GM19463 (cell line): Measurements from ENCODE around the gene HNF4A.

Source experiments
- ATAC-seq: cut with Tn5 transposase; IDR thresholded peaks from one replicate; pipeline ENCODE4 v1.9.1; 2021; ENCODE audit warnings: mild to moderate bottlenecking, moderate library complexity; ENCODE audit not compliant: unreplicated experiment

HNF4A gene

GRCh38 chr20:44392088-44392775 is 36.7 kb downstream of the HNF4A start:
- no peak for ATAC-seq

GRCh38 chr20:44392776-44393607 is 37.5 kb downstream of the HNF4A start:
- no peak for ATAC-seq

DNA sequence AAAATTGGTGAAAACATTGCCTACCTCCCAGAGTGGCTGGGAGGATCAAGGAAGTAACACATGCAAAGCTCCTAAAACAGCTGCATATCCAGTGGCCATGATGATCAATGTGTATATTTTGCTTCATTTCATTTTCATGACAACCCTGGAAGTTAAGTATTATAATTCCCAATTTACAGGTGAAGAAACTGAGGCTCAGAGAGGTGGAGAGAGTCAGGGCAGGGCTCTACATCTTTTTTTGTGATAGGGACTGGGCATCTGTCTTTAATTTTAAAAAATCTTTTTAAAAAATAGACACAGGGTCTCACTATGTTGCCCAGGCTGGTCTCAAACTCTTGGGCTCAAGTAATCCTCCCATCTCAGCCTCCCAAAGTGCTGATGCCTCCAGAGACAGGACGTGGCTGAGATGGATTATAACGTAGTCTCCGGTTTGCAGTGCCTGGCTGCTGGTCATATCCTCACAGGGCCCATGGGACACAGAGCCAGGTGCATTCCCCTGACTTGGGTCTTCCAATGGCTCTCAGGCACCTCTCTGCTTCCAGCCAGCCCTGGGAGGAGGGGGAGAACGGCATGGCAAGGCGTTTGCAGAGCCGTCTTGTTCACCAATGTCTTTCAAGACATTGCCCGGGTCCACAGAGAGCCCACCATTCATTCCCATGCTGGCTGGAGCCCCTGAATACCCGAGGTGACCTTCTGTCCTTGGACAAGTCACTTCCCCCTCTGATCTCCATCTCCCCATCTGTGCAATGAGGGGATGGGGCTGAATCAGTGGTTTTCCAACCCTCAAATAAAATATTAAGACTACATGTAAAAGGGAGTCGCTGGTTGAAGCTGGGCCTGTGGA is 38.3 kb downstream of the HNF4A start:
- ATAC-seq, result no peak

- ATAC-seq, result no peak
These were observed 38.9 kb downstream of the HNF4A start for GRCh38 chr20:44394452-44394701.

- no peak for ATAC-seq
These were observed 39.4 kb downstream of the HNF4A start for GRCh38 chr20:44394702-44395460.

GRCh38 chr20:44395461-44396340 is 40.2 kb downstream of the HNF4A start:
- no peak for ATAC-seq

GRCh38 chr20:44396369-44397130 is 41.1 kb downstream of the HNF4A start:
- no peak for ATAC-seq

DNA sequence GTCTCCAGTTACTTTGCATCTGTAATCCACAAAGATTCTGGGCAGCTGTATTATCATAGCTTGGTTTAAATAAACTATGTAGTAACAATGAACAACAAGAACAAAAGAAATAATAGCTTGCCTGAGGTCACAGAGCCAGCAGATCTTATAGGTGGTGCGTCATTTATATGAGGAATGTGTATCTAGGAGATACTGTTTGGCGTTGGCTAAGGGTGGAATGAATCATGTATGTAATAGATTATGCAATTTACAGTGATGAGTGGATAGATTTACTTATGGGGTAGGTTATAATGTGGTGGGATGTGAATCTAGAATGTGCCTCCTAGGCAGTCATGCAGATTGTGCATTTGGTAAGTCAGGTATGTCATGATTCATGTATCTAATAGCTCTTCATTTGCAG is 42.8 kb downstream of the HNF4A start:
- ATAC-seq, result no peak

- no peak for ATAC-seq
These were observed 43.9 kb downstream of the HNF4A start for GRCh38 chr20:44399446-44399845.

- ATAC-seq, result no peak
These were observed 45.1 kb downstream of the HNF4A start for GRCh38 chr20:44400671-44400969.

DNA sequence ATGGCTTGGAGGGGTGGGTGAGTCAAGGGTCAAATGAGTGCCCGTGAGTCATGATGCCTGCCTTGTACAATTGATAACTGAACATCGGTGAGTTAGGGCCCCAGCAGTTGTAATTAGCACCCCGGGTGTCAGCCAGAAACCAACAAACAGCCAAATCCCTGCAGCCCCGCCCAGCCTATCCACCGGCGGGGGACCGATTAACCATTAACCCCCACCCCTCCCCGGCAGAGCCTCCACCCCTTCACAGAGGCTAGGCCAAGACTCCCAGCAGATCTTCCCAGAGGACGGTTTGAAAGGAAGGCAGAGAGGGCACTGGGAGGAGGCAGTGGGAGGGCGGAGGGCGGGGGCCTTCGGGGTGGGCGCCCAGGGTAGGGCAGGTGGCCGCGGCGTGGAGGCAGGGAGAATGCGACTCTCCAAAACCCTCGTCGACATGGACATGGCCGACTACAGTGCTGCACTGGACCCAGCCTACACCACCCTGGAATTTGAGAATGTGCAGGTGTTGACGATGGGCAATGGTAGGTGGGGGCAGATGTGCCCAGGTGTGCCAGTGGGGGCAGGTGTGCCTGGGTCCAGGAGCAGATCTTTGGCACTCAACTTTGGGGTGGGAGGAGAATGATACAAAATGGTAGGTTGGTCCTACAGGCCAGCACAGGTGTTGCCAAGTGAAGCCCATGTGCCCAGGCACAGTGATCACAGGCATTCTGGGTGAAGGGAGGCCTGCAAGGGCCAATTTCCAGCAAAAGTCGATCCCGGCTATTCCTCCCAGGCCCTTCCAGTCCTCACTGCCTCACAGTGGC is 45.7 kb downstream of the HNF4A start:
- no peak for ATAC-seq

DNA sequence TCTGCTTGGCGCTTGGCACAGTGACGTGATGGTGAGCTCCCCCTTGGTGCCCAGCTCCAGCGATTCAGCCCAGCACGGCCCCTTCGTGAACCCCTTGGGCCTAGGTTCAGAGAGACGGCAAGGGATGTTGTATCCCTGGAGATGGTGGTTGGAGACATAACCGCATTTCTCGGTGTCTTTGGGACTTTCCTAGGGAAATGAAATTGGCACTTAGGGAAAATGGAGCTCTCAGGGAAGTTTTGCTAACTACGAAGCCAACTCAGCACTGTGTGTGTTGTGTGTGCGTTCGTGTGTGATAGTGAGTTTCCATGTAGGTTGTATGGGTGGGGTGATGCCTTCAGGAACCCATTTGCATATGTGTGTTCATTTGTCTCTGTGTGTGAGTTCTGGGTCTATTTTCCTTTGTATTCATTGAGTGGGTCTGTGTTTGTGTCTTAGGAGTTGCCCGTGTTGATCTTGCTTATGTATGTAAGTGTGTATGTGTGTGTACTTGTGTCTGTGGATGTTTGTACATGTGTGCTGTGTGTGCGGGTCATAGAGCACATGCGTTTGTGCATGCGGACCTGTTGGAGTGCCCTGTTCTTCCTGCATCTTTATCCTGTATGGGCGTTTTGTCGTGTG is 46.4 kb downstream of the HNF4A start:
- no peak for ATAC-seq

- no peak for ATAC-seq
These were observed 47.1 kb downstream of the HNF4A start for GRCh38 chr20:44402391-44403193.

- no peak for ATAC-seq
These were observed 48.0 kb downstream of the HNF4A start for GRCh38 chr20:44403194-44404112.

- ATAC-seq, result no peak
These were observed 49.0 kb downstream of the HNF4A start for GRCh38 chr20:44404204-44405181.
